GM23338 (cell line): ENCODE results near the gene HPDL. TPM values are rescaled to one million over a fixed set of nuclear protein-coding genes. Genes with fewer than 3 reads are reported as not detected.

Source experiments
- ATAC-seq: fragments of 200-7000 bp; cut with Tn5 transposase; 3 replicates; pipeline ENCODE4 v1.9.1; 2020
- DNase-seq: peaks from one replicate; pipeline ENCODE4 v3.0.0-alpha.2; 2015; ENCODE audit warnings: low spot score
- H2AFZ ChIP-seq: fragments of 200-600 bp; sonication (generic); 2 replicates; pipeline ENCODE4 v1.8.0; 2016; ENCODE audit warnings: antibody characterized with exemption, mild to moderate bottlenecking, moderate library complexity
- H3F3A ChIP-seq: fragments of 200-600 bp; sonication (generic); replicated peaks from 2 replicates; pipeline ENCODE4 v1.8.0; 2017; ENCODE audit warnings: antibody characterized with exemption, mixed run types, low read depth
- H3K27ac ChIP-seq: fragments of 200-600 bp; sonication (generic); 2 replicates; pipeline ENCODE4 v1.6.1; 2016; ENCODE audit warnings: low read depth
- H3K27me3 ChIP-seq: fragments of 200-600 bp; sonication (generic); 2 replicates; pipeline ENCODE4 v1.8.0; 2016; ENCODE audit warnings: mild to moderate bottlenecking, mixed run types, moderate library complexity; ENCODE audit not compliant: insufficient read depth
- H3K36me3 ChIP-seq: fragments of 200-600 bp; sonication (generic); 2 replicates; pipeline ENCODE4 v1.8.0; 2016; ENCODE audit warnings: mild to moderate bottlenecking; ENCODE audit not compliant: insufficient read depth
- H3K4me1 ChIP-seq: fragments of 200-600 bp; sonication (generic); 2 replicates; pipeline ENCODE4 v1.8.0; 2016; ENCODE audit warnings: mild to moderate bottlenecking, moderate library complexity; ENCODE audit not compliant: insufficient read depth
- H3K4me2 ChIP-seq: fragments of 200-600 bp; sonication (generic); 2 replicates; pipeline ENCODE4 v1.7.1; 2017; ENCODE audit warnings: mixed run types
- H3K4me3 ChIP-seq: fragments of 200-600 bp; sonication (generic); 2 replicates; pipeline ENCODE4 v1.6.1; 2016; ENCODE audit warnings: mixed run types
- H3K79me2 ChIP-seq: fragments of 200-600 bp; sonication (generic); replicated peaks from 2 replicates; pipeline ENCODE4 v1.8.0; 2017; ENCODE audit warnings: mild to moderate bottlenecking; ENCODE audit not compliant: insufficient read depth
- H3K9me2 ChIP-seq: fragments of 200-600 bp; sonication (generic); 2 replicates; pipeline ENCODE4 v1.8.0; 2017; ENCODE audit not compliant: insufficient read depth
- H4K20me1 ChIP-seq: fragments of 200-600 bp; sonication (generic); replicated peaks from 2 replicates; pipeline ENCODE4 v1.8.0; 2017; ENCODE audit warnings: mild to moderate bottlenecking; ENCODE audit not compliant: insufficient read depth
- H3K27ac Mint-ChIP-seq: 2 replicates; pipeline ENCODE4 v1.8.0; 2020; ENCODE audit warnings: inconsistent platforms, mild to moderate bottlenecking, moderate library complexity, mixed read lengths
- H3K27me3 Mint-ChIP-seq: 3 replicates; pipeline ENCODE4 v1.8.0; 2022; ENCODE audit warnings: low read depth, mild to moderate bottlenecking, moderate library complexity, mixed read lengths, inconsistent platforms; ENCODE audit not compliant: insufficient read depth, poor library complexity
- H3K36me3 Mint-ChIP-seq: 3 replicates; pipeline ENCODE4 v1.8.0; 2021; ENCODE audit warnings: low read depth, mild to moderate bottlenecking, inconsistent platforms, moderate library complexity, mixed read lengths
- H3K4me1 Mint-ChIP-seq: 3 replicates; pipeline ENCODE4 v1.8.0; 2020; ENCODE audit warnings: mild to moderate bottlenecking, inconsistent platforms, mixed read lengths
- H3K4me3 Mint-ChIP-seq: 3 replicates; pipeline ENCODE4 v1.8.0; 2021; ENCODE audit warnings: moderate library complexity, mild to moderate bottlenecking, inconsistent platforms, mixed read lengths
- H3K9me3 Mint-ChIP-seq: 3 replicates; pipeline ENCODE4 v1.8.0; 2020; ENCODE audit warnings: moderate library complexity, mild to moderate bottlenecking, inconsistent platforms, mixed read lengths
- POLR2AphosphoS5 ChIP-seq: IDR thresholded peaks from 2 replicates; pipeline ENCODE4 v1.6.1; 2016; ENCODE audit warnings: antibody characterized with exemption, low read depth
- polyA plus RNA-seq: library from polyadenylated mRNA; unstranded; fragments of >200 nt; fragmentation: Nextera tagmentation; extraction: Ambion mirVana; gene quantifications from 2 replicates; pipeline ENCODE4 v1.2.1, GENCODE V29; 2016
- total RNA-seq: library from RNA; depleted of rRNA; stranded (reverse); fragments of >200 nt; shearing (Covaris generic); gene quantifications from 2 replicates; pipeline ENCODE4 v1.2.3, GENCODE V29; 2014
- TF ChIP-seq, protein P1 (sequence below): IDR thresholded peaks from 2 replicates; pipeline ENCODE4 v1.6.1; 2016; ENCODE audit warnings: antibody characterized with exemption
- TF ChIP-seq, protein P2 (sequence below): fragments of 250-450 bp; sonication (Bioruptor Pico); IDR thresholded peaks from 2 replicates; pipeline ENCODE4 v1.5.0; 2020; ENCODE audit warnings: mild to moderate bottlenecking, moderate library complexity

HPDL gene
- total and polyA plus RNA-seq, 2 experiments from 2014 or later = 36.5 to 82.1 TPM

DNA sequence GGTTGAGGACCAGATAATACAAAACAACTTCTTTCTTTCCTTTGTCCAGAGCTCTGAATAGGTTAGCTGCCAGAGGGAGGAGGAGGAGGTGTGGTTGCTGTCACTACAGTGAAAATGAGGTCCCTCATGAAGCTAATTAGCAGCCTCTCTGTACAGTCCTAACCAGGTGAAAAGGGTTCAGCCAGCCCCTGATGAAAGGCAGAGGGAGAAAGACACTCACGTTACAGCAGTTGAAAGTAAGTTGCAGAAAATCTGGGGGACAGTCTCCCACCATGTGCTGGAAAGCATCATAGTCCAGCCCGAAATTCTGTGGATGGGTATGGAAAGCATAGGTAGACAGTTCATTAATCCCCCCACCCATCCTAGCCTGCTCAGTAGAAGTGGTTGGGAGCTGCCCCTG, 19.8 kb downstream of the HPDL start:
- Mint-ChIP-seq H3K4me1 (no peaks in the 10 kb centered on the region; the same call in 2 of the 3 replicates), H3K4me3 (no peak overlapping the region), H3K27me3 (peaks cover 2% of the 10 kb centered on the region), H3K9me3 (no peaks in the 10 kb centered on the region), H3K27ac (no peak overlapping the region), H3K36me3 (peaks cover 43% of the 10 kb centered on the region)
- ATAC-seq (no peak), DNase-seq (no peak)
- Histone ChIP-seq H3K27ac (no peak overlapping the region), H2AFZ (no peak overlapping the region), H3K4me2 (no peak overlapping the region), H4K20me1 (no peaks in the 10 kb centered on the region; the same call in none of the 2 replicates), H3K27me3 (no peaks in the 10 kb centered on the region), H3F3A (0 out of 2 replicates have a peak, but pooled peaks cover 7% of the 10 kb centered on the region), H3K79me2 (peaks cover 6% of the 10 kb centered on the region), H3K4me3 (no peak overlapping the region), H3K9me2 (no peaks in the 10 kb centered on the region), H3K36me3 (peaks cover 7% of the 10 kb centered on the region), H3K4me1 (no peaks in the 10 kb centered on the region)
- TF ChIP-seq, protein P1, sequence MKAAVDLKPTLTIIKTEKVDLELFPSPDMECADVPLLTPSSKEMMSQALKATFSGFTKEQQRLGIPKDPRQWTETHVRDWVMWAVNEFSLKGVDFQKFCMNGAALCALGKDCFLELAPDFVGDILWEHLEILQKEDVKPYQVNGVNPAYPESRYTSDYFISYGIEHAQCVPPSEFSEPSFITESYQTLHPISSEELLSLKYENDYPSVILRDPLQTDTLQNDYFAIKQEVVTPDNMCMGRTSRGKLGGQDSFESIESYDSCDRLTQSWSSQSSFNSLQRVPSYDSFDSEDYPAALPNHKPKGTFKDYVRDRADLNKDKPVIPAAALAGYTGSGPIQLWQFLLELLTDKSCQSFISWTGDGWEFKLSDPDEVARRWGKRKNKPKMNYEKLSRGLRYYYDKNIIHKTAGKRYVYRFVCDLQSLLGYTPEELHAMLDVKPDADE = no peak

DNA sequence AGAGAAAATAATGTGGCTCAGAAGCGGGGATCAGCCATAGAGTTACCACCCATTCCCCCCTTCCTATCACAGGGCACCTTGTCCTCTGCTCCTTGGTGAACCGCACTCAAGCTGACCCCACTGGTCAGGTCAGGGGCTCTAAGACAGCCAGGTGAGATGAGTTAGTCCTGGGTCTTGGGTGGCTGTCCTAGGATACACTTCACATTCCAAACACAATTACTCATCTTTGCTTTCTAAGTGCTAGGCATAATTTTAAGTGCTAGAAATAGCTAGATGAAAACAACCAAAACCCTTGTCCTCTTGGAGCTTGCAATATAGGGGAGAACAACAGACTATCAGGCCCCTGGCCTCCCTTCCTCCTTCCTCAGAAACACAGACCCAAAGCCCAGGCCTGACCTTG, 21.3 kb downstream of the HPDL start:
- no peak for ATAC-seq

More for the DNA sequence above, 21.3 kb downstream of the HPDL start:
- TF ChIP-seq, protein P2, sequence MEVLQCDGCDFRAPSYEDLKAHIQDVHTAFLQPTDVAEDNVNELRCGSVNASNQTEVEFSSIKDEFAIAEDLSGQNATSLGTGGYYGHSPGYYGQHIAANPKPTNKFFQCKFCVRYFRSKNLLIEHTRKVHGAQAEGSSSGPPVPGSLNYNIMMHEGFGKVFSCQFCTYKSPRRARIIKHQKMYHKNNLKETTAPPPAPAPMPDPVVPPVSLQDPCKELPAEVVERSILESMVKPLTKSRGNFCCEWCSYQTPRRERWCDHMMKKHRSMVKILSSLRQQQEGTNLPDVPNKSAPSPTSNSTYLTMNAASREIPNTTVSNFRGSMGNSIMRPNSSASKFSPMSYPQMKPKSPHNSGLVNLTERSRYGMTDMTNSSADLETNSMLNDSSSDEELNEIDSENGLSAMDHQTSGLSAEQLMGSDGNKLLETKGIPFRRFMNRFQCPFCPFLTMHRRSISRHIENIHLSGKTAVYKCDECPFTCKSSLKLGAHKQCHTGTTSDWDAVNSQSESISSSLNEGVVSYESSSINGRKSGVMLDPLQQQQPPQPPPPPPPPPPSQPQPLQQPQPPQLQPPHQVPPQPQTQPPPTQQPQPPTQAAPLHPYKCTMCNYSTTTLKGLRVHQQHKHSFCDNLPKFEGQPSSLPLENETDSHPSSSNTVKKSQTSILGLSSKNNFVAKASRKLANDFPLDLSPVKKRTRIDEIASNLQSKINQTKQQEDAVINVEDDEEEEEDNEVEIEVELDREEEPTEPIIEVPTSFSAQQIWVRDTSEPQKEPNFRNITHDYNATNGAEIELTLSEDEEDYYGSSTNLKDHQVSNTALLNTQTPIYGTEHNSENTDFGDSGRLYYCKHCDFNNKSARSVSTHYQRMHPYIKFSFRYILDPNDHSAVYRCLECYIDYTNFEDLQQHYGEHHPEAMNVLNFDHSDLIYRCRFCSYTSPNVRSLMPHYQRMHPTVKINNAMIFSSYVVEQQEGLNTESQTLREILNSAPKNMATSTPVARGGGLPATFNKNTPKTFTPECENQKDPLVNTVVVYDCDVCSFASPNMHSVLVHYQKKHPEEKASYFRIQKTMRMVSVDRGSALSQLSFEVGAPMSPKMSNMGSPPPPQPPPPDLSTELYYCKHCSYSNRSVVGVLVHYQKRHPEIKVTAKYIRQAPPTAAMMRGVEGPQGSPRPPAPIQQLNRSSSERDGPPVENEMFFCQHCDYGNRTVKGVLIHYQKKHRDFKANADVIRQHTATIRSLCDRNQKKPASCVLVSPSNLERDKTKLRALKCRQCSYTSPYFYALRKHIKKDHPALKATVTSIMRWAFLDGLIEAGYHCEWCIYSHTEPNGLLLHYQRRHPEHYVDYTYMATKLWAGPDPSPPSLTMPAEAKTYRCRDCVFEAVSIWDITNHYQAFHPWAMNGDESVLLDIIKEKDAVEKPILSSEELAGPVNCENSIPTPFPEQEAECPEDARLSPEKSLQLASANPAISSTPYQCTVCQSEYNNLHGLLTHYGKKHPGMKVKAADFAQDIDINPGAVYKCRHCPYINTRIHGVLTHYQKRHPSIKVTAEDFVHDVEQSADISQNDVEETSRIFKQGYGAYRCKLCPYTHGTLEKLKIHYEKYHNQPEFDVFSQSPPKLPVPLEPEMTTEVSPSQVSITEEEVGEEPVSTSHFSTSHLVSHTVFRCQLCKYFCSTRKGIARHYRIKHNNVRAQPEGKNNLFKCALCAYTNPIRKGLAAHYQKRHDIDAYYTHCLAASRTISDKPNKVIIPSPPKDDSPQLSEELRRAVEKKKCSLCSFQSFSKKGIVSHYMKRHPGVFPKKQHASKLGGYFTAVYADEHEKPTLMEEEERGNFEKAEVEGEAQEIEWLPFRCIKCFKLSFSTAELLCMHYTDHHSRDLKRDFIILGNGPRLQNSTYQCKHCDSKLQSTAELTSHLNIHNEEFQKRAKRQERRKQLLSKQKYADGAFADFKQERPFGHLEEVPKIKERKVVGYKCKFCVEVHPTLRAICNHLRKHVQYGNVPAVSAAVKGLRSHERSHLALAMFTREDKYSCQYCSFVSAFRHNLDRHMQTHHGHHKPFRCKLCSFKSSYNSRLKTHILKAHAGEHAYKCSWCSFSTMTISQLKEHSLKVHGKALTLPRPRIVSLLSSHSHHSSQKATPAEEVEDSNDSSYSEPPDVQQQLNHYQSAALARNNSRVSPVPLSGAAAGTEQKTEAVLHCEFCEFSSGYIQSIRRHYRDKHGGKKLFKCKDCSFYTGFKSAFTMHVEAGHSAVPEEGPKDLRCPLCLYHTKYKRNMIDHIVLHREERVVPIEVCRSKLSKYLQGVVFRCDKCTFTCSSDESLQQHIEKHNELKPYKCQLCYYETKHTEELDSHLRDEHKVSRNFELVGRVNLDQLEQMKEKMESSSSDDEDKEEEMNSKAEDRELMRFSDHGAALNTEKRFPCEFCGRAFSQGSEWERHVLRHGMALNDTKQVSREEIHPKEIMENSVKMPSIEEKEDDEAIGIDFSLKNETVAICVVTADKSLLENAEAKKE (CRISPR knock-in tag) = no peak
- TF ChIP-seq POLR2AphosphoS5 = no peak
- Histone ChIP-seq H3K79me2 (no peaks in the 10 kb centered on the region), H3K4me1 (no peaks in the 10 kb centered on the region), H4K20me1 (no peaks in the 10 kb centered on the region; the same call in none of the 2 replicates), H3F3A (0 out of 2 replicates have a peak, but pooled peaks cover 3% of the 10 kb centered on the region), H3K9me2 (no peaks in the 10 kb centered on the region), H3K4me3 (no peak overlapping the region), H3K27me3 (no peaks in the 10 kb centered on the region), H3K4me2 (no peak overlapping the region), H3K27ac (no peak overlapping the region), H2AFZ (no peak overlapping the region), H3K36me3 (peaks cover 7% of the 10 kb centered on the region; the same call in 1 of the 2 replicates)
- Mint-ChIP-seq H3K4me1 (no peaks in the 10 kb centered on the region), H3K4me3 (no peak overlapping the region), H3K36me3 (peaks cover 28% of the 10 kb centered on the region), H3K9me3 (no peaks in the 10 kb centered on the region), H3K27ac (no peak overlapping the region), H3K27me3 (peaks cover 2% of the 10 kb centered on the region)
- no peak for DNase-seq
